ENCODE measurements around the gene CEP192.

The CEP192 gene

DNA sequence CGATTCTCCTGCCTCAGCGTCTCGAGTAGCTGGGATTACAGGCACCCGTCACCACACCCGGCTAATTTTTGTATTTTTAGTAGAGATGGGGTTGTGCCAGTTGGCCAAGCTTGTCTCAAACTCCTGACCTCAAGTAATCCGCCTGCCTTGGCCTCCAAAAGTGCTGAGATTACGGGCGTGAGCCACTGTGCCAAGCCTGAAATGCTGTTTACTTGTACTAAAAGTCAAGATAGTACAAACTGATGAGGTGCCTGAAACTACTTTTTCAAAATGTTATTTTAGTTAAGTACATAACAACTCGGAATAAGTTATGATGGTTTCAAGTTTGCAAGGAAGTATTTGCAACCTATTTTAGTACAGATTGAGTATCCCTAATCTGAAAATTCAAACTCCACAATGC lies 85.7 kb downstream of the CEP192 start:
- TF ChIP-seq, protein P1, sequence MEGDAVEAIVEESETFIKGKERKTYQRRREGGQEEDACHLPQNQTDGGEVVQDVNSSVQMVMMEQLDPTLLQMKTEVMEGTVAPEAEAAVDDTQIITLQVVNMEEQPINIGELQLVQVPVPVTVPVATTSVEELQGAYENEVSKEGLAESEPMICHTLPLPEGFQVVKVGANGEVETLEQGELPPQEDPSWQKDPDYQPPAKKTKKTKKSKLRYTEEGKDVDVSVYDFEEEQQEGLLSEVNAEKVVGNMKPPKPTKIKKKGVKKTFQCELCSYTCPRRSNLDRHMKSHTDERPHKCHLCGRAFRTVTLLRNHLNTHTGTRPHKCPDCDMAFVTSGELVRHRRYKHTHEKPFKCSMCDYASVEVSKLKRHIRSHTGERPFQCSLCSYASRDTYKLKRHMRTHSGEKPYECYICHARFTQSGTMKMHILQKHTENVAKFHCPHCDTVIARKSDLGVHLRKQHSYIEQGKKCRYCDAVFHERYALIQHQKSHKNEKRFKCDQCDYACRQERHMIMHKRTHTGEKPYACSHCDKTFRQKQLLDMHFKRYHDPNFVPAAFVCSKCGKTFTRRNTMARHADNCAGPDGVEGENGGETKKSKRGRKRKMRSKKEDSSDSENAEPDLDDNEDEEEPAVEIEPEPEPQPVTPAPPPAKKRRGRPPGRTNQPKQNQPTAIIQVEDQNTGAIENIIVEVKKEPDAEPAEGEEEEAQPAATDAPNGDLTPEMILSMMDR (IDR thresholded peaks at IDR 0.05): no peak

DNA sequence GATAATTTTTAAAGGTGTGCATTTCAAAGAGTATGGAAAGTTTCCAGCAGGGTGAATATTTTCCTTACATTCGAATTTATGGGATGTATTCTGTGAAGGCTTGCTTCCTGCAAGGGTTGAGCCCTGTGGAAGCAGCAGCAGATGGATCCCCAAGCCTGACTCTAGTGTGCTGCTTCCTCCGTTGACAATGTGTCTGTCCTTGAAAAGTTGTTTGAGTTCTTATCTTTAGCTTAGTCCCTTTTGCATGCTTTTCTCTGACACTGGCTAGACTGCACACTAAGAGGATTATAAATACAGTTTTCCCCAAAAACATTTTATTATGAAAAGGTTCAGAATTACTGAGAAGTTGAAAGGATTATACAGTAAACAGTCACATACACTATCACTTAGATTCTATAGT lies 86.3 kb downstream of the CEP192 start:
- TF ChIP-seq, protein P1 (IDR thresholded peaks at IDR 0.05): no peak

DNA sequence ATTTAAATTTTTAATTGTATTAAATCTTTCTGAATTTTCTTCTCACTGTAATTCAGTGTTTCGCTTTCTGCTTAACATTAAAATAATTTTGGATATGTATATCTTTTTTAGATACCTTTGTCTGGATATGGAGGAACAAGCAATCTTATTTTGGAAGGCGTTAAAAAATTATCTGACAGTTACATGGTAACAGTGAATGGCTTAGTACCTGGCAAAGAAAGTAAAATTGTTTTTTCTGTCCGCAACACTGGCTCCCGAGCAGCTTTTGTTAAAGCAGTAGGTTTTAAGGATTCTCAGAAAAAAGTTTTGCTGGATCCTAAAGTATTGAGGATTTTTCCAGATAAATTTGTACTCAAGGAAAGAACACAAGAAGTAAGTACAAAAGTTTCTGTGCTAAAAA lies 95.7 kb downstream of the CEP192 start:
- TF ChIP-seq, protein P1 (IDR thresholded peaks at IDR 0.05): no peak

DNA sequence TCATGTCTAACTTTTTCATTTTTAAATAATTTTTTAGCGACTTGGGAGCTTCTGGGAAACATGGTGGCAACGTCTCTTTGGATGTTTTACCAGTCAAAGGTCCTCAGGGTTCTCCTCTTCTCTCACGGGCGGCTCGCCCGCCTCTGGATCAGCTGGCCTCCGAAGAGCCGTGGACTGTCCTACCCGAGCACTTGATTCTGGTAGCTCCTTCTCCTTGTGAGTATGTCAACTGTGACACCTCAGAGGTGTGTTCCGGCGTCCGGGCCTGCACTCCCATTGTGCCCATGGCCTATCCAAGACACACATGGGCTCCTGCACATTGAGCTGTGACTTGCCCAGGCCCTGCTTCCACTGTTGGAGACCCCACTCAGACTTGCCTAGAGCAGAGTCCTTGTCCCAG lies 104.3 kb downstream of the CEP192 start:
- TF ChIP-seq, protein P1 (IDR thresholded peaks at IDR 0.05): no peak

DNA sequence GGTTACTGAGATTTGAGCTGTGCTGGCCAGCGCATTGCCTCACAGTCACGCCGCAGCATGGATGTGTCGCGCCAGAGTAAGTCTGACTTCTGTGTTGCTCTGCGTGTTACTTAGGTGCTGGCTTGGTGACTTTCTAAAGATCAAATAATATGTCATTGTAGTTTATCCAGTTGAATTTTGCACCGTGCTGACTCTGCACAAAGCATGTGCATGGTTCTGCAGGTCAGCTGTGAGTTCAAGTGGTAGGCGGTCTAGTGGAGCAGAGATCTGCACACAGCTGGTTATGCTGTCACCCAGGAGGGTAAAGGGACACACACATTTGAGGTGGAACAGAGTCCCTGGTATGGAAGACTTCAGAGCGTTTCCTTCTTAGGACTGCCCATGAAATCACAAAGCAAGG lies 105.1 kb downstream of the CEP192 start:
- TF ChIP-seq, protein P1 (IDR thresholded peaks at IDR 0.05): no peak

DNA sequence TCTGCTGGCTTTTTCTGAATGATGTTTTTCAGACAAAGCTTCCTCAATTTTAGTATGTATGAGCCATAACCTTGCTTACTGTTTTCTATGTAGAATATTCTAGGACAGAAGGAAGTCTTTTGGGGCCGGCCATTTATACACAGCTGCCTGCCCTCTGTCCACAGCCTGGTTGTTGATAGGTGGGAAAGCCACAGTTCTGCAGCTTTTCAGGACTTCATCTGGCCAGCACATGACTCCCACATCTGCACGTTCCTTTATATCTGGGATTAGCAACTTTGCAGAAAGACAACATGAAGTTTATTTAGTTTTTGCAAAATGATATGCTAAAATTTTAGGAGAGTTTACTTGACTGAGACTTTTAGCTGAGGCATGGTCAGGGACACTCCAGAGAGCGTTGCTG lies 105.6 kb downstream of the CEP192 start:
- TF ChIP-seq, protein P1 (IDR thresholded peaks at IDR 0.05): no peak

DNA sequence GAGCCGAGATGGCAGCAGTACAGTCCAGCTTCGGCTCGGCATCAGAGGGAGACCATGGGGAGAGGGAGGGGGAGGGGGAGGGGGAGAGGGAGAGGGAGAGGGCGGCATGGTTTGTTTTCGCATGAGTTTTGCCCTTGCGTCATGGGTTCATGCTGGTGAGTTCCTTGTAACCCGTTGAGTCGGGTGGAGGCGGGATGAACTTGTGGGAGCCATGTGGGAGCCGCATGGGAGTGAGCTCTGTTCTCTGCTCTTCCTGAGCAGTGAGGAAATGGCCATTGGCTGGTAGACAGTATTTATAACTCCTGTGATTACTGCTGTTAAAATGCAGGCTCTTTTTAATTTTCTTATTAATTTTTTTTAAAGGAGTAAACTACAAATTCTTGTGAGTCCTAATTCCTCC lies 108.0 kb downstream of the CEP192 start:
- TF ChIP-seq, protein P1 (IDR thresholded peaks at IDR 0.05): no peak

DNA sequence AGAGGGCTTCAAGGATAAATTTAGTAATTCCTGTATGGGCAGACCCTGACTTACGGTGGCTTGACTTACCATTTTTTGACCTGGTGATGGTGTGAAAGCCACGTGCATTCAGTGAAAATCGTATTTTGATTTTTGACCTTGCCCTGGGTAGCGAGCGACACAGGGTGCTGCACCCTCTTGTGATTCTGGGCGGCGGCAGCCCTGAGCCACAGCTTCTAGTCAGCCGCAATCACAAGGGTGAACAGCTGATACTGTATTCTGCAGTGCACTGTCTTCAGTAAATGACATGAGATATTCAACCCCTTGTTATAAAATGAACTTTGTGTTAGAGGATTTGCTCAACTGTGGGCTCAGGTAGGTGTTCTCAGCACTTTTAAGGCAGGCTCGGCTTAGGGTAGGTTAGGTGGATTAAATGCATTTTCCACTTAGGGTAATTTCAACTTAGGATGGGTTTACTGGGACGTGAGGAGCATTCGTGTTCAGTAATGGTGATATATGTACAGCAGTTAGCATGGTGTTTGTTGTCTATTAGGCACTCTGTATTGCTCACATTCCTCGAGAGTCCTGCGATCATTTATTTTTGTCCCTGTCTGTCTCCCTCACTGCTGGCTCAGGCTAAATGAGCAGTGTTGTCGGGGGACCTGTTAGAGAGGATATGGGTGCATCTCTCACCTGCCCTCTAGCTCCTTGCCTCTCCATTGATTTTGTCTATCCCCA lies 109.9 kb downstream of the CEP192 start:
- TF ChIP-seq, protein P1 (IDR thresholded peaks at IDR 0.05): no peak
